BLaER1 (cell line): ENCODE measurements around the gene SRRM5.
A peak's percentile ranks its signal among the peaks of the same experiment; 100 is the strongest.

Experiments used
- H3K27ac ChIP-seq: shearing (Covaris generic); formaldehyde crosslinking; 2 replicates; pipeline ENCODE4 v1.8.1; 2022
- H3K27me3 ChIP-seq: shearing (Covaris generic); formaldehyde crosslinking; 2 replicates; pipeline ENCODE4 v1.8.1; 2022
- H3K36me3 ChIP-seq: shearing (Covaris generic); formaldehyde crosslinking; 2 replicates; pipeline ENCODE4 v1.8.1; 2022
- H3K4me1 ChIP-seq: shearing (Covaris generic); formaldehyde crosslinking; 2 replicates; pipeline ENCODE4 v1.8.1; 2022
- H3K4me2 ChIP-seq: shearing (Covaris generic); formaldehyde crosslinking; 2 replicates; pipeline ENCODE4 v1.8.1; 2022
- H3K4me3 ChIP-seq: shearing (Covaris generic); formaldehyde crosslinking; 2 replicates; pipeline ENCODE4 v1.8.1; 2022
- H3K9ac ChIP-seq: shearing (Covaris generic); formaldehyde crosslinking; 2 replicates; pipeline ENCODE4 v1.8.1; 2022
- H3K9me3 ChIP-seq: shearing (Covaris generic); formaldehyde crosslinking; 2 replicates; pipeline ENCODE4 v1.8.1; 2022
- H4K20me1 ChIP-seq: shearing (Covaris generic); formaldehyde crosslinking; 2 replicates; pipeline ENCODE4 v1.8.1; 2022
- Cebpa-rat ChIP-seq: shearing (Covaris generic); IDR thresholded peaks from 2 replicates; pipeline ENCODE4 v1.8.1; 2022

Gene SRRM5

GRCh38 chr19:43611788-43612187 is at the start of gene SRRM5:
Gene SRRM5 (plus strand): TSS chr19:43612088. CDS start chr19:43612122, 34 bp downstream.
- Histone ChIP-seq H3K9ac (no peak within 1 kb of the TSS), H4K20me1 (peaks cover 99% of the 10 kb centered on the region)

GRCh38 chr19:43562226-43562697 is 49.6 kb upstream of the SRRM5 start:
- H3K27me3 ChIP-seq, result no peaks in the 10 kb centered on the region
- H3K9ac ChIP-seq, result peak overlapping the region; percentile 63
- peak overlapping the region; percentile 14; the same call in 1 of the 2 replicates for H3K4me3 ChIP-seq
- peaks cover 17% of the 10 kb centered on the region for H3K36me3 ChIP-seq
- no peaks in the 10 kb centered on the region for H4K20me1 ChIP-seq
- no peaks in the 10 kb centered on the region for H3K9me3 ChIP-seq
- H3K4me2 ChIP-seq, result peak overlapping the region; percentile 87
- peak overlapping the region; percentile 95 for H3K27ac ChIP-seq
- H3K4me1 ChIP-seq, result peaks cover 83% of the 10 kb centered on the region
- TF ChIP-seq Cebpa-rat, result no peak

More at GRCh38 chr19:43611788-43612187, at the start of gene SRRM5:
- TF ChIP-seq Cebpa-rat, result no peak
- Histone ChIP-seq H3K27me3 (no peaks in the 10 kb centered on the region), H3K4me3 (no peak within 1 kb of the TSS), H3K9me3 (no peaks in the 10 kb centered on the region), H3K4me1 (peaks cover 58% of the 10 kb centered on the region), H3K36me3 (peaks cover 69% of the 10 kb centered on the region), H3K4me2 (no peak within 1 kb of the TSS), H3K27ac (no peak within 1 kb of the TSS; the same call in 1 of the 2 replicates)

GRCh38 chr19:43562698-43563241 is 49.1 kb upstream of the SRRM5 start:
- Histone ChIP-seq H4K20me1 (no peaks in the 10 kb centered on the region), H3K36me3 (peaks cover 15% of the 10 kb centered on the region), H3K9ac (peak overlapping the region; percentile 78), H3K27me3 (no peaks in the 10 kb centered on the region), H3K9me3 (no peaks in the 10 kb centered on the region), H3K4me1 (peaks cover 84% of the 10 kb centered on the region), H3K4me2 (peak overlapping the region; percentile 87), H3K27ac (peak overlapping the region; percentile 95), H3K4me3 (no peak overlapping the region)
- TF ChIP-seq Cebpa-rat, result peak; percentile 86; the same call in 1 of the 2 replicates

GRCh38 chr19:43563816-43564457 is 48.0 kb upstream of the SRRM5 start:
- H3K27ac ChIP-seq, result peak overlapping the region; percentile 95
- H3K27me3 ChIP-seq, result no peaks in the 10 kb centered on the region
- H3K4me2 ChIP-seq, result peak overlapping the region; percentile 87
- peak overlapping the region; percentile 40 for H3K4me3 ChIP-seq
- H3K9ac ChIP-seq, result peak overlapping the region; percentile 78
- peaks cover 80% of the 10 kb centered on the region for H3K4me1 ChIP-seq
- peaks cover 7% of the 10 kb centered on the region for H3K36me3 ChIP-seq
- no peaks in the 10 kb centered on the region for H4K20me1 ChIP-seq
- no peak for TF ChIP-seq Cebpa-rat
- no peaks in the 10 kb centered on the region for H3K9me3 ChIP-seq

GRCh38 chr19:43564800-43565199 is 47.1 kb upstream of the SRRM5 start:
- no peaks in the 10 kb centered on the region for H4K20me1 ChIP-seq
- H3K27ac ChIP-seq, result peak overlapping the region; percentile 95
- no peaks in the 10 kb centered on the region for H3K27me3 ChIP-seq
- no peaks in the 10 kb centered on the region for H3K9me3 ChIP-seq
- peak overlapping the region; percentile 87 for H3K4me2 ChIP-seq
- peaks cover 2% of the 10 kb centered on the region for H3K36me3 ChIP-seq
- TF ChIP-seq Cebpa-rat, result no peak; the same call in 1 of the 2 replicates
- H3K4me3 ChIP-seq, result peak overlapping the region; percentile 40
- peak overlapping the region; percentile 78 for H3K9ac ChIP-seq
- peaks cover 76% of the 10 kb centered on the region for H3K4me1 ChIP-seq

GRCh38 chr19:43569657-43570056 is 42.2 kb upstream of the SRRM5 start:
- TF ChIP-seq Cebpa-rat, result no peak
- H3K36me3 ChIP-seq, result peaks cover 32% of the 10 kb centered on the region
- no peaks in the 10 kb centered on the region for H3K9me3 ChIP-seq
- no peaks in the 10 kb centered on the region for H4K20me1 ChIP-seq
- peaks cover 60% of the 10 kb centered on the region for H3K4me1 ChIP-seq
- no peak overlapping the region for H3K9ac ChIP-seq
- H3K27ac ChIP-seq, result no peak overlapping the region
- H3K4me2 ChIP-seq, result no peak overlapping the region
- no peaks in the 10 kb centered on the region for H3K27me3 ChIP-seq
- no peak overlapping the region for H3K4me3 ChIP-seq

- no peak overlapping the region for H3K4me3 ChIP-seq
- no peaks in the 10 kb centered on the region for H4K20me1 ChIP-seq
- H3K27ac ChIP-seq, result 0 out of 2 replicates have a peak overlapping the region, but pooled peaks have one; percentile 31
- no peaks in the 10 kb centered on the region for H3K27me3 ChIP-seq
- peak overlapping the region; percentile 4; the same call in 1 of the 2 replicates for H3K9ac ChIP-seq
- H3K9me3 ChIP-seq, result no peaks in the 10 kb centered on the region
- no peak for TF ChIP-seq Cebpa-rat
- no peak overlapping the region for H3K4me2 ChIP-seq
- H3K4me1 ChIP-seq, result peaks cover 57% of the 10 kb centered on the region
- H3K36me3 ChIP-seq, result peaks cover 32% of the 10 kb centered on the region
These were observed 41.6 kb upstream of the SRRM5 start for GRCh38 chr19:43570174-43570791.

- Histone ChIP-seq H3K4me2 (no peak overlapping the region), H3K4me1 (peaks cover 52% of the 10 kb centered on the region), H3K9ac (peak overlapping the region; percentile 24; the same call in 1 of the 2 replicates), H3K27me3 (no peaks in the 10 kb centered on the region), H3K27ac (peak overlapping the region; percentile 13; the same call in 1 of the 2 replicates), H3K4me3 (no peak overlapping the region), H4K20me1 (no peaks in the 10 kb centered on the region), H3K36me3 (peaks cover 32% of the 10 kb centered on the region), H3K9me3 (no peaks in the 10 kb centered on the region)
- no peak for TF ChIP-seq Cebpa-rat
These were observed 39.7 kb upstream of the SRRM5 start for GRCh38 chr19:43572171-43572588.

GRCh38 chr19:43574424-43575155 is 37.3 kb upstream of the SRRM5 start:
- Histone ChIP-seq H4K20me1 (no peaks in the 10 kb centered on the region), H3K27me3 (no peaks in the 10 kb centered on the region), H3K9ac (peak overlapping the region; percentile 79), H3K4me2 (peak overlapping the region; percentile 89), H3K9me3 (no peaks in the 10 kb centered on the region), H3K36me3 (peaks cover 32% of the 10 kb centered on the region), H3K27ac (peak overlapping the region; percentile 71), H3K4me1 (peaks cover 55% of the 10 kb centered on the region), H3K4me3 (peak overlapping the region; percentile 81)
- no peak for TF ChIP-seq Cebpa-rat
